ENCODE results near the gene PPIL1. TPM values are rescaled to one million over a fixed set of nuclear protein-coding genes. Genes with fewer than 3 reads are reported as not detected.

PPIL1 gene
- total and polyA plus RNA-seq, 2 donors (not counting 1 experiment from before 2014, with no cell fraction given): 17.5 to 30.6 TPM

GRCh38 chr6:36829919-36830544 lies 44.6 kb downstream of the PPIL1 start:
- no peaks in the 10 kb centered on the region for H3K9me3 ChIP-seq (ENCODE audit: control insufficient read depth, insufficient read depth, low read depth, low read length)
- no peaks in the 10 kb centered on the region for H3K79me2 ChIP-seq (ENCODE audit: control insufficient read depth, insufficient read depth, low read length)
- H3K36me3 ChIP-seq (ENCODE audit: control insufficient read depth, insufficient read depth, low read length): no peaks in the 10 kb centered on the region
- H3K4me3 ChIP-seq (replicated peaks in 1 of 4; ENCODE audit: control extremely low read depth in 1 of 4, insufficient read depth in 1 of 4, low read depth in 3 of 4, low read length in 4 of 4): no peak overlapping the region
- no peak overlapping the region for H3K27ac ChIP-seq (ENCODE audit: insufficient read depth, low read length)
- H2AFZ ChIP-seq (ENCODE audit: low read length): no peak overlapping the region
- peak; percentile 65 to 69 for DNase-seq (ENCODE audit: low read depth in 2 of 2)
- peaks cover 2% of the 10 kb centered on the region for H3K27me3 ChIP-seq (ENCODE audit: control insufficient read depth, insufficient read depth, low read length)
- TF ChIP-seq, protein P1, sequence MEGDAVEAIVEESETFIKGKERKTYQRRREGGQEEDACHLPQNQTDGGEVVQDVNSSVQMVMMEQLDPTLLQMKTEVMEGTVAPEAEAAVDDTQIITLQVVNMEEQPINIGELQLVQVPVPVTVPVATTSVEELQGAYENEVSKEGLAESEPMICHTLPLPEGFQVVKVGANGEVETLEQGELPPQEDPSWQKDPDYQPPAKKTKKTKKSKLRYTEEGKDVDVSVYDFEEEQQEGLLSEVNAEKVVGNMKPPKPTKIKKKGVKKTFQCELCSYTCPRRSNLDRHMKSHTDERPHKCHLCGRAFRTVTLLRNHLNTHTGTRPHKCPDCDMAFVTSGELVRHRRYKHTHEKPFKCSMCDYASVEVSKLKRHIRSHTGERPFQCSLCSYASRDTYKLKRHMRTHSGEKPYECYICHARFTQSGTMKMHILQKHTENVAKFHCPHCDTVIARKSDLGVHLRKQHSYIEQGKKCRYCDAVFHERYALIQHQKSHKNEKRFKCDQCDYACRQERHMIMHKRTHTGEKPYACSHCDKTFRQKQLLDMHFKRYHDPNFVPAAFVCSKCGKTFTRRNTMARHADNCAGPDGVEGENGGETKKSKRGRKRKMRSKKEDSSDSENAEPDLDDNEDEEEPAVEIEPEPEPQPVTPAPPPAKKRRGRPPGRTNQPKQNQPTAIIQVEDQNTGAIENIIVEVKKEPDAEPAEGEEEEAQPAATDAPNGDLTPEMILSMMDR (conservative IDR thresholded peaks at IDR 0.05 in 1 of 2, IDR thresholded peaks at IDR 0.05 in 1 of 2; ENCODE audit: low read depth in 1 of 2, low read length in 2 of 2): no peak
- no peak for TF ChIP-seq EZH2 (IDR thresholded peaks at IDR 0.05; ENCODE audit: low read length, missing control alignments)
- no peaks in the 10 kb centered on the region for H4K20me1 ChIP-seq (ENCODE audit: control insufficient read depth, extremely low read depth, insufficient read depth, low read length)
- H3K9ac ChIP-seq (ENCODE audit: insufficient read depth, low read length): no peak overlapping the region
- no peak overlapping the region for H3K4me2 ChIP-seq (ENCODE audit: extremely low read depth, insufficient read depth, low read length)
- H3K4me1 ChIP-seq (ENCODE audit: control insufficient read depth, extremely low read depth, insufficient read depth, low read length): no peaks in the 10 kb centered on the region

- Histone ChIP-seq H3K27me3 (ENCODE audit: control insufficient read depth, insufficient read depth, low read length) (no peaks in the 10 kb centered on the region), H3K4me1 (ENCODE audit: control insufficient read depth, extremely low read depth, insufficient read depth, low read length) (no peaks in the 10 kb centered on the region), H3K36me3 (ENCODE audit: control insufficient read depth, insufficient read depth, low read length) (no peaks in the 10 kb centered on the region), H3K9ac (ENCODE audit: insufficient read depth, low read length) (no peak overlapping the region), H3K27ac (ENCODE audit: insufficient read depth, low read length) (no peak overlapping the region), H2AFZ (ENCODE audit: low read length) (no peak overlapping the region), H3K9me3 (ENCODE audit: control insufficient read depth, insufficient read depth, low read depth, low read length) (no peaks in the 10 kb centered on the region), H3K4me2 (ENCODE audit: extremely low read depth, insufficient read depth, low read length) (no peak overlapping the region), H3K79me2 (ENCODE audit: control insufficient read depth, insufficient read depth, low read length) (no peaks in the 10 kb centered on the region), H3K4me3 (replicated peaks in 1 of 4; ENCODE audit: control extremely low read depth in 1 of 4, insufficient read depth in 1 of 4, low read depth in 3 of 4, low read length in 4 of 4) (no peak overlapping the region), H4K20me1 (ENCODE audit: control insufficient read depth, extremely low read depth, insufficient read depth, low read length) (no peaks in the 10 kb centered on the region)
- DNase-seq (ENCODE audit: low read depth in 2 of 2): peak; percentile 64 to 95
- no peak for TF ChIP-seq EZH2 (IDR thresholded peaks at IDR 0.05; ENCODE audit: low read length, missing control alignments)
- TF ChIP-seq, protein P1 (conservative IDR thresholded peaks at IDR 0.05 in 1 of 2, IDR thresholded peaks at IDR 0.05 in 1 of 2; ENCODE audit: low read depth in 1 of 2, low read length in 2 of 2): no peak
Observed at GRCh38 chr6:36827261-36828079, 47.1 kb downstream of the PPIL1 start.

- H3K79me2 ChIP-seq (ENCODE audit: control insufficient read depth, insufficient read depth, low read length): no peaks in the 10 kb centered on the region
- H3K4me3 ChIP-seq (replicated peaks in 1 of 4; ENCODE audit: control extremely low read depth in 1 of 4, insufficient read depth in 1 of 4, low read depth in 3 of 4, low read length in 4 of 4): no peak overlapping the region
- no peak for DNase-seq (ENCODE audit: low read depth in 2 of 2)
- no peak overlapping the region for H3K27ac ChIP-seq (ENCODE audit: insufficient read depth, low read length)
- H3K27me3 ChIP-seq (ENCODE audit: control insufficient read depth, insufficient read depth, low read length): no peaks in the 10 kb centered on the region
- no peaks in the 10 kb centered on the region for H4K20me1 ChIP-seq (ENCODE audit: control insufficient read depth, extremely low read depth, insufficient read depth, low read length)
- TF ChIP-seq, protein P1 (conservative IDR thresholded peaks at IDR 0.05 in 1 of 2, IDR thresholded peaks at IDR 0.05 in 1 of 2; ENCODE audit: low read depth in 1 of 2, low read length in 2 of 2): no peak
- no peak for TF ChIP-seq EZH2 (IDR thresholded peaks at IDR 0.05; ENCODE audit: low read length, missing control alignments)
- H2AFZ ChIP-seq (ENCODE audit: low read length): no peak overlapping the region
- no peaks in the 10 kb centered on the region for H3K4me1 ChIP-seq (ENCODE audit: control insufficient read depth, extremely low read depth, insufficient read depth, low read length)
- no peaks in the 10 kb centered on the region for H3K36me3 ChIP-seq (ENCODE audit: control insufficient read depth, insufficient read depth, low read length)
- H3K9me3 ChIP-seq (ENCODE audit: control insufficient read depth, insufficient read depth, low read depth, low read length): no peaks in the 10 kb centered on the region
- H3K4me2 ChIP-seq (ENCODE audit: extremely low read depth, insufficient read depth, low read length): no peak overlapping the region
- H3K9ac ChIP-seq (ENCODE audit: insufficient read depth, low read length): no peak overlapping the region
Observed at GRCh38 chr6:36826520-36827227, 47.9 kb downstream of the PPIL1 start.

Data from fibroblast of lung (primary cell).